Measurements from ENCODE around the gene CACNA1I.
"Not testable (repeated sequence)": the region's sequence is repeated elsewhere in the genome, so short reads cannot be mapped to it uniquely, and the experiment has no call there.

CACNA1I gene

GRCh38 chr22:39724390-39724789 lies 153.8 kb downstream of the CACNA1I start:
- no peak for DNase-seq

DNA sequence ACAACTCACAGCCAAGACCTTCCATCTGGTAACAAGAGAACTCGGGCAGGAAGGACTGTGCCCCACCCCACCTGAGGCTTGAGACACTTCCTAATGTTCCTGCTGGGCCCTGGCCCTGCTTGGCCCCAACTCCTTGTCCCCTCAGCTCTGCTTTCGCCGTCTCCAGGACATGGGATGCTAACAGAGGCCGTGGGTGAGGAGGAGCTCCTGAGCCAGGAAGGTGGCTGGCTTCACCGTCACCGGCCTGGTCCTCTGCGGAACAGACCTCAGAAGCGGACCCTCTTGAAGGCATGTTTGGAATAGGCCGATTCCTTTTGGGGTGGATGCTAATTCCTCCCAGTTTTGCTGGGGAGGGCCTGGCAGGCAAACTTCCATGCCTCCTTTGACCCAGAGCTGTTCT lies 154.3 kb downstream of the CACNA1I start:
- no peak for DNase-seq

GRCh38 chr22:39725351-39726035 lies 154.9 kb downstream of the CACNA1I start:
- no peak for DNase-seq

DNA sequence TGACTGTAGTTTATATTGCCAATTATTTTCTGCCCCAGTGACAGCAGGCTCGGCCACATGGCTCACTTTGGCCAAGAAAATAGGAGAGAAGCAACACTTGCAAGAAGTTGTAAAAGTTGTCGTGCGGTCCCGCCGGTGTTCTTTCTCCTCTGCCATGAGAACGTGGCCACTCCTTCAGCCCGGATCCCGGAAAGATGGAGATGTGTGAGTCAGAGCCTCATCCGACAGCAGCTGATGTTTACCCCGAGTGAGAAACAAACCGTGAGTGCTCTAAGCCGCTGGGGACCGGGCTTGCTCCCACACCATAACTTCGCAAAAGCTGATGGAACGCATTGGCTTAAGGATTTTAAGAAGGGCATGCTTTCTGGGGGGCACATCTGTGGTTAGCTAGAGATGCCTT lies 157.0 kb downstream of the CACNA1I start:
- no peak for DNase-seq

- no peak for DNase-seq
Observed at GRCh38 chr22:39728236-39728860, 157.8 kb downstream of the CACNA1I start.

- DNase-seq: no peak
Observed at GRCh38 chr22:39729141-39729934, 158.8 kb downstream of the CACNA1I start.

- DNase-seq: no peak
Observed at GRCh38 chr22:39731481-39731880, 160.9 kb downstream of the CACNA1I start.

DNA sequence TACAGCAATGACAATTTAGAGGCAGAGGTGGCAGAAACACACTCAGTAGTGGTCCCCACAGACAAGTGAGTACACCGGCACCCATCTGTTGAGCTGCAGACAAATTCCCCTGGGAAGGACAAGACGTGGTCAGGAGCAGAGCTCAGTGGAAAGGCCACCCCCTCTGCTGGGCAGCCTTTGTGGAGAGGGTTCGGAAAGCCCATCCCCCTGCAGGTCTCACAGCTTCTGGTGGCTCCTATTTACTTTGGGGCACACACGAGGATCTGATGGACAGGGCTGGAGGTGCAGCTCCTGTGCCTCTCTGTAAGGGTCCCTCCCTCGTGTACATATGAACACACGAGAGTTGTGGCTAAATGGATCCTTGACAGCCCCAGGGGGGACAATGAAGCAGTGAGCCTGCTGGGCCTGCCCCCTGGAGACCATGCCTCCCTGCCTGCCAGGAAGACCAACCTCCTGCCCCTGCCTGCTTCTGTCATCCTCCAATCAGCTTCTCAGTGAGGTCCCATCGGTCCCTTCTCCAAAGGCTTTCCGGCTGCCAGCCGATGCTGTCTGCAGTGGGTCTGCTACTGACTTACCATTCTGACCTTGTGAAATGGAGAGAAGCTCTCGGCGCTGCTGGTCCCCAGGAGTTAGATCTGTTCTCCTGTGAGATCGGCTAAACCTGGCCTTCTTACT lies 161.5 kb downstream of the CACNA1I start:
- DNase-seq: no peak

GRCh38 chr22:39732625-39733024 lies 162.1 kb downstream of the CACNA1I start:
- DNase-seq: no peak

GRCh38 chr22:39733191-39733590 lies 162.6 kb downstream of the CACNA1I start:
- no peak for DNase-seq

- DNase-seq: not testable (repeated sequence)
Observed at GRCh38 chr22:39734046-39734445, 163.5 kb downstream of the CACNA1I start.

- no peak for DNase-seq
Observed at GRCh38 chr22:39734866-39735265, 164.3 kb downstream of the CACNA1I start.

- DNase-seq: no peak
Observed at GRCh38 chr22:39735776-39736175, 165.2 kb downstream of the CACNA1I start.

GRCh38 chr22:39738746-39739145 lies 168.2 kb downstream of the CACNA1I start:
- DNase-seq: no peak
